Heart left ventricle (tissue), 16 donors: ENCODE measurements around the gene BZW1. TPM values are rescaled to one million over a fixed set of nuclear protein-coding genes. Genes with fewer than 3 reads are reported as not detected.

ENCODE experiments used
- ATAC-seq, 4 donors: fragments of 200-7000 bp; cut with Tn5 transposase; one replicate each; pipeline ENCODE4 v1.9.1; 2020 to 2022; ENCODE audit warnings: moderate library complexity in 4 of 4, mild to moderate bottlenecking in 3 of 4, moderate number of reproducible peaks in 1 of 4
- DNase-seq, 5 donors: peaks; one replicate each; pipeline ENCODE4 v3.0.0-alpha.2; 2020
- H3K27ac ChIP-seq, 12 donors: fragments of 200-600 bp; sonication (generic) in 4 of 12; one replicate each; pipeline versions ENCODE4 v1.5.0 to v1.8.0; 2016 to 2022; ENCODE audit warnings: mild to moderate bottlenecking in 2 of 12
- H3K27me3 ChIP-seq, 9 donors: fragments of 200-600 bp; sonication (generic) in 2 of 9; one replicate each; pipeline versions ENCODE4 v1.5.1 to v1.8.0; 2016 to 2022; ENCODE audit warnings: mild to moderate bottlenecking in 3 of 9
- H3K36me3 ChIP-seq, 9 donors: fragments of 200-600 bp; sonication (generic) in 2 of 9; one replicate each; pipeline versions ENCODE4 v1.5.0 to v1.8.0; 2018 to 2022; ENCODE audit warnings: mild to moderate bottlenecking in 2 of 9
- H3K4me1 ChIP-seq, 12 donors: fragments of 200-600 bp; sonication (generic) in 4 of 12; one replicate each; pipeline versions ENCODE4 v1.5.0 to v1.8.0; 2016 to 2022; ENCODE audit warnings: mild to moderate bottlenecking in 3 of 12
- H3K4me3 ChIP-seq, 12 donors: fragments of 200-600 bp; sonication (generic) in 4 of 12; one replicate each; pipeline versions ENCODE4 v1.5.0 to v1.8.0; 2017 to 2022; ENCODE audit warnings: mild to moderate bottlenecking in 9 of 12, moderate library complexity in 4 of 12
- H3K9me3 ChIP-seq, 12 donors: fragments of 200-600 bp; sonication (generic) in 4 of 12; one replicate each; pipeline versions ENCODE4 v1.5.0 to v1.8.0; 2016 to 2022; ENCODE audit warnings: mild to moderate bottlenecking in 1 of 12
- POLR2A ChIP-seq, 2 donors: fragments of 450-650 bp; IDR thresholded peaks; one replicate each; pipeline ENCODE4 v1.6.1; 2017; ENCODE audit warnings: antibody characterized with exemption in 2 of 2, mild to moderate bottlenecking in 2 of 2, moderate library complexity in 2 of 2
- WGBS, 4 donors: extraction: QIAGEN DNeasy Blood & Tissue Kit in 2 of 4; methylation state at CpG; one replicate each; pipeline versions ENCODE4 v1.1.5 to v1.1.7; 2013 to 2018; 5-methylcytosine and 5-hydroxymethylcytosine counted together
- intact Hi-C, 10 donors: fragments of 100-400 bp; cut with DNase I; formaldehyde crosslinking; loops; one replicate each; pipeline versions ENCODE4 v1.11.1 to v1.14.2; 2022
- polyA plus RNA-seq, 2 donors: library from polyadenylated mRNA; stranded (reverse); fragments of 200-250 nt; gene quantifications; one replicate each; pipeline ENCODE4 v1.2.3, GENCODE V29; 2013
- total RNA-seq, 9 donors: library from RNA; depleted of rRNA in 2 of 9; stranded (reverse); fragments of >200 nt in 2 of 9; fragmentation: NEBNext Ultra II Directional in 3 of 9; extraction: Animal tissue kit (Norgen Biotek cat#: 25700) in 3 of 9; gene quantifications; one replicate each; pipeline versions ENCODE4 v1.1.0 to v1.2.4, GENCODE V29; 2016 to 2023
- TF ChIP-seq, protein P1 (sequence below), 12 donors: fragments of 200-600 bp; sonication (generic) in 4 of 12; IDR thresholded peaks; one replicate each; pipeline versions ENCODE4 v1.5.0 to v1.8.0; 2018 to 2022; ENCODE audit warnings: antibody characterized with exemption in 12 of 12, mild to moderate bottlenecking in 5 of 12
- donor health status: ischemic (EF 13 %, LVEDD 7.1; RV severe dilation, severe dysfunction).
- donor health status: healthy with polysubstance abuse.
- donor health status: DM: no; HTN: yes; CAD: no.
- donor health status: DM: no; HTN: no; CAD: no.
- donor health status: ischemic (EF 25% LVEDD 6.9; RV normal size, moderate dysfunction).
- donor health status: ischemic (EF 25% LVEDD 5.7; RV mildly dilated, moderate dysfunction).
- donor health status: healthy.
- donor health status: DM: yes; HTN: yes; CAD: no.
- donor health status: ischemic (EF 35%, LVEDD 5.7; RV mildly dilated, moderate dysfunction).
- donor health status: nonischemic (EF 11% LVEDD 7.7; RV severe dilation, severe dysfunction).
- donor health status: DM: yes; HTN: yes; CAD: no.
- donor health status: PGD.
- donor health status: ischemic (EF 29% LVEDD 5.4; RV normal size, mild dysfunction).
- donor health status: nonischemic (EF 23%, LVEDD 6.1; RV moderate dilation, normal function).

The BZW1 gene
- total and polyA plus RNA-seq, 11 donors = 10.7 to 147 (median 87.3) TPM

DNA sequence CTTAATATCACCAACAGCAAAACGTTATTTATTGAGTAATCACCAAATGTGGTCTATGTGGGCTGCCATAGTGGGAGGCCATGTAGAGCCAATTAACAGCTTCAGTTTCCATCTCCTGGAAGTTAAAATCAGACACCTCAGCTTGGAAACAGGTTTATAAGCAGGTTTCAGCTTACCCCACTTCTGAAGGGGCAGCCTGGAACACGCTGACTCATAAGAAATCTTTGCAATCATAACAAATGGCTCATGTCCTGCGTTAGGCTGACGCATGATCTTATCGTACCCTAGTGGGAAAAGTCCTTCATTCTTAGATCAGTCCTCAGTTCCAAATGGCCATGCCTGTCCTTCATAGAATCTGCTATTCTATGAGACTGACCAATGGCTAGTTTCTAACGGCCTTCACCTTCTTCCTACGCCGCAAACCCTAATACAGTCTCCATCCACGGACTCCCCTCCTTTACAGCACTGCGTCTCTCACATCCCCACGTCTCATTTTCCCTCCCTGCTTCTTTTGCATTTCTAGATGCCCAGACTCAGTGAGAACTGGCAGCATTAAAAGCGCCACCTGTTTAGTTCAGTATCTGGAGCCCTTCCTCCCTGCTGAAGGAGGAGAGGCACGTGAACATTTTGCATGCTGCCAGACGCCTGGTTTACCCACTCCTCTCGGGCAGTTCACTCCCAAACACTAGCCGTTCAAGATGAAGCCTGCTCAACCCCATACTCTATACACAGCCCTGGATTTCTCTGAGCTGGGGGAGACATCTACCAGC lies 24.2 kb upstream of the BZW1 start:
- Histone ChIP-seq H3K36me3 (no peaks in the 10 kb centered on the region), H3K9me3 (no peaks in the 10 kb centered on the region), H3K4me3 (no peak overlapping the region), H3K27me3 (no peaks in the 10 kb centered on the region), H3K27ac (peak overlapping the region in 5 of 12 donors; percentile 0 to 70 (median 32)), H3K4me1 (peaks cover 0 to 25% (median 8%) of the 10 kb centered on the region in 12 donors)
- WGBS, 4 donors = 79 to 85% (median 83%) methylated on average over 16 of the region's 16 CpGs
- TF ChIP-seq, protein P1, sequence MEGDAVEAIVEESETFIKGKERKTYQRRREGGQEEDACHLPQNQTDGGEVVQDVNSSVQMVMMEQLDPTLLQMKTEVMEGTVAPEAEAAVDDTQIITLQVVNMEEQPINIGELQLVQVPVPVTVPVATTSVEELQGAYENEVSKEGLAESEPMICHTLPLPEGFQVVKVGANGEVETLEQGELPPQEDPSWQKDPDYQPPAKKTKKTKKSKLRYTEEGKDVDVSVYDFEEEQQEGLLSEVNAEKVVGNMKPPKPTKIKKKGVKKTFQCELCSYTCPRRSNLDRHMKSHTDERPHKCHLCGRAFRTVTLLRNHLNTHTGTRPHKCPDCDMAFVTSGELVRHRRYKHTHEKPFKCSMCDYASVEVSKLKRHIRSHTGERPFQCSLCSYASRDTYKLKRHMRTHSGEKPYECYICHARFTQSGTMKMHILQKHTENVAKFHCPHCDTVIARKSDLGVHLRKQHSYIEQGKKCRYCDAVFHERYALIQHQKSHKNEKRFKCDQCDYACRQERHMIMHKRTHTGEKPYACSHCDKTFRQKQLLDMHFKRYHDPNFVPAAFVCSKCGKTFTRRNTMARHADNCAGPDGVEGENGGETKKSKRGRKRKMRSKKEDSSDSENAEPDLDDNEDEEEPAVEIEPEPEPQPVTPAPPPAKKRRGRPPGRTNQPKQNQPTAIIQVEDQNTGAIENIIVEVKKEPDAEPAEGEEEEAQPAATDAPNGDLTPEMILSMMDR (IDR thresholded peaks at IDR 0.05) = no peak
- no peak for TF ChIP-seq POLR2A (IDR thresholded peaks at IDR 0.05)
- intact Hi-C loops = no loop called here
- DNase-seq = no peak
- ATAC-seq = peak in 3 of 4 donors; percentile 46 to 84 (median 71)

DNA sequence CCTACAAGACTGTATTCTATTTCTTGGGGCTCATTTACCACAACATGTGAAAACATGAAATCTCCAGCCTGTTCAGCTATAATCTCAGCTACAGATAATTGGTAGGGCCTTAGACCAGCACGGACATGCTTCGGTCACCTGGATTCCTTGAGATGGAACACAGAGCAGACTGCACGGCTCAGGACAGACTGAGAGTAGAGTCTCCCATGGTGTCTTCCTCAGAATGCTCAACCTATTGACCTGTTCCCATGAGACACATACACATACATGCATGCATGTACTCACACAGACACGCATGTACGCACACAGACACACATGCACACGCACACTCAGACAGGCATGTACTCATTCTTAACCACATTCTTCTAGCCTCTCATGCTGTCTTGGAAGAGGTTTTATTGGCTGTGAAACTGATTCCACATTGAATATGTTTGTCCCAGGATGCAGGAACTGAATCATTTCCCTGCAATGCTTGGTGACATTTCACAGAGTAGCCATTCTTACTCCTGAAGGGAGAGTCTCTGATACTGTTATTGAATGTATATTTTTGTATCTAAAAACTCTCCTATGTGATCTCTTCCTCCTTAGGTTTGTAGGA lies 23.5 kb upstream of the BZW1 start:
- H3K27ac ChIP-seq = peak overlapping the region in 8 of 12 donors; percentile 3 to 70 (median 40)
- intact Hi-C loops = no loop called here
- peak; percentile 29 to 77 (median 38) for ATAC-seq
- DNase-seq = no peak
- WGBS, 4 donors = 80 to 89% (median 84%) methylated on average over 3 to 6 of the region's 6 CpGs
- H3K4me1 ChIP-seq = peaks cover 0 to 25% (median 8%) of the 10 kb centered on the region in 12 donors
- no peaks in the 10 kb centered on the region for H3K9me3 ChIP-seq
- H3K27me3 ChIP-seq = no peaks in the 10 kb centered on the region
- H3K4me3 ChIP-seq = no peak overlapping the region
- no peak for TF ChIP-seq POLR2A (IDR thresholded peaks at IDR 0.05)
- TF ChIP-seq, protein P1 (IDR thresholded peaks at IDR 0.05) = no peak
- no peaks in the 10 kb centered on the region for H3K36me3 ChIP-seq

GRCh38 chr2:200790185-200790584 lies 21.5 kb upstream of the BZW1 start:
- intact Hi-C loops = no loop called here

DNA sequence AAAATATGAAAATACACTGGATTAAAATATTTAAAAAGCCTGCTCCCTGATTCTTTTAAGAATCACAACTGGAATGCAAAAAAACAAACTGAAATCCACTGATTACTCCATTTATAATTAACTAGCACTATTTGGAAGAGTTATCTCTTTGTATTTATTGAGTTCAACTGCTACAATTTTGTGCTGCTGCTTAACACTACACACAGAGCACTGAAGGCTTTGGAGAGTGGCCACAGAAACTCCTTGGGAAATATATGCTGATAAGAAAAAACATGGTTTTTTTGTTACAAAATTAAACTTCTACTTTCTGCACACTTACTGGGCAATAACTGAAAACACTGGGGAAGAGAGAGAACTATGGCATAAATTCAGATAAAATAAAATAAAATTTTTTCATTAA lies 19.8 kb upstream of the BZW1 start:
- Histone ChIP-seq H3K36me3 (no peaks in the 10 kb centered on the region), H3K4me1 (peaks cover 0 to 26% (median 9%) of the 10 kb centered on the region in 12 donors), H3K4me3 (no peak overlapping the region), H3K27me3 (no peaks in the 10 kb centered on the region), H3K9me3 (no peaks in the 10 kb centered on the region), H3K27ac (no peak overlapping the region)
- ATAC-seq (no peak), DNase-seq (no peak)
- intact Hi-C loops = no loop called here
- TF ChIP-seq POLR2A (IDR thresholded peaks at IDR 0.05) = no peak
- TF ChIP-seq, protein P1 (IDR thresholded peaks at IDR 0.05) = no peak

More at GRCh38 chr2:200790185-200790584, 21.5 kb upstream of the BZW1 start:
- no peak overlapping the region for H3K27ac ChIP-seq
- no peak overlapping the region for H3K4me3 ChIP-seq
- 27 to 56% (median 46%) methylated on average over 1 of the region's 1 CpG for WGBS, 4 donors
- ATAC-seq (no peak), DNase-seq (no peak)
- TF ChIP-seq, protein P1 (IDR thresholded peaks at IDR 0.05) = no peak
- no peak for TF ChIP-seq POLR2A (IDR thresholded peaks at IDR 0.05)
- no peaks in the 10 kb centered on the region for H3K27me3 ChIP-seq
- H3K9me3 ChIP-seq = no peaks in the 10 kb centered on the region
- H3K4me1 ChIP-seq = peaks cover 0 to 25% (median 8%) of the 10 kb centered on the region in 12 donors
- H3K36me3 ChIP-seq = no peaks in the 10 kb centered on the region
